Ishikawa (cell line): ENCODE results near the gene USP12.

Experiments
- CEBPB ChIP-seq: IDR thresholded peaks from 2 replicates; pipeline ENCODE4 v1.6.1; 2012
- CREB1 ChIP-seq: IDR thresholded peaks from 2 replicates; pipeline ENCODE4 v1.6.1; 2012; ENCODE audit warnings: low read depth
- EGR1 ChIP-seq: IDR thresholded peaks from 2 replicates; pipeline ENCODE4 v1.6.1; 2012
- EP300 ChIP-seq: IDR thresholded peaks from 2 replicates; pipeline ENCODE4 v1.6.1; 2012; ENCODE audit warnings: borderline replicate concordance
- FOXM1 ChIP-seq: IDR thresholded peaks from 2 replicates; pipeline ENCODE4 v1.6.1; 2012; ENCODE audit warnings: low read depth, borderline replicate concordance
- NFIC ChIP-seq: IDR thresholded peaks from 2 replicates; pipeline ENCODE4 v1.6.1; 2012
- RAD21 ChIP-seq: IDR thresholded peaks from 2 replicates; pipeline ENCODE4 v1.6.1; 2012; ENCODE audit warnings: low read depth
- TAF1 ChIP-seq: IDR thresholded peaks from 2 replicates; pipeline ENCODE4 v1.6.1; 2012; ENCODE audit warnings: low read depth, mild to moderate bottlenecking
- TCF12 ChIP-seq: IDR thresholded peaks from 2 replicates; pipeline ENCODE4 v1.6.1; 2012; ENCODE audit warnings: low read depth
- TEAD4 ChIP-seq: IDR thresholded peaks from 2 replicates; pipeline ENCODE4 v1.6.1; 2012
- USF1 ChIP-seq: IDR thresholded peaks from 2 replicates; pipeline ENCODE4 v1.6.1; 2012
- ZBTB7A ChIP-seq: IDR thresholded peaks from 2 replicates; pipeline ENCODE4 v1.6.1; 2012; ENCODE audit warnings: low read depth
- TF ChIP-seq, protein P1 (sequence below): IDR thresholded peaks from 2 replicates; pipeline ENCODE4 v1.6.1; 2012; ENCODE audit warnings: low read depth, mild to moderate bottlenecking
- TF ChIP-seq, protein P2 (sequence below): IDR thresholded peaks from 2 replicates; pipeline ENCODE4 v1.6.1; 2012

The USP12 gene

GRCh38 chr13:27177852-27178251, 6.2 kb upstream of the USP12 start:
- TF ChIP-seq USF1: peak; percentile 17; the same call in 1 of the 2 replicates
- no peak for TF ChIP-seq ZBTB7A

GRCh38 chr13:27176470-27177410, 5.1 kb upstream of the USP12 start:
- TF ChIP-seq USF1 (no peak), ZBTB7A (no peak), NFIC (no peak), CREB1 (no peak), TEAD4 (no peak), TCF12 (no peak)
- TF ChIP-seq, protein P1, sequence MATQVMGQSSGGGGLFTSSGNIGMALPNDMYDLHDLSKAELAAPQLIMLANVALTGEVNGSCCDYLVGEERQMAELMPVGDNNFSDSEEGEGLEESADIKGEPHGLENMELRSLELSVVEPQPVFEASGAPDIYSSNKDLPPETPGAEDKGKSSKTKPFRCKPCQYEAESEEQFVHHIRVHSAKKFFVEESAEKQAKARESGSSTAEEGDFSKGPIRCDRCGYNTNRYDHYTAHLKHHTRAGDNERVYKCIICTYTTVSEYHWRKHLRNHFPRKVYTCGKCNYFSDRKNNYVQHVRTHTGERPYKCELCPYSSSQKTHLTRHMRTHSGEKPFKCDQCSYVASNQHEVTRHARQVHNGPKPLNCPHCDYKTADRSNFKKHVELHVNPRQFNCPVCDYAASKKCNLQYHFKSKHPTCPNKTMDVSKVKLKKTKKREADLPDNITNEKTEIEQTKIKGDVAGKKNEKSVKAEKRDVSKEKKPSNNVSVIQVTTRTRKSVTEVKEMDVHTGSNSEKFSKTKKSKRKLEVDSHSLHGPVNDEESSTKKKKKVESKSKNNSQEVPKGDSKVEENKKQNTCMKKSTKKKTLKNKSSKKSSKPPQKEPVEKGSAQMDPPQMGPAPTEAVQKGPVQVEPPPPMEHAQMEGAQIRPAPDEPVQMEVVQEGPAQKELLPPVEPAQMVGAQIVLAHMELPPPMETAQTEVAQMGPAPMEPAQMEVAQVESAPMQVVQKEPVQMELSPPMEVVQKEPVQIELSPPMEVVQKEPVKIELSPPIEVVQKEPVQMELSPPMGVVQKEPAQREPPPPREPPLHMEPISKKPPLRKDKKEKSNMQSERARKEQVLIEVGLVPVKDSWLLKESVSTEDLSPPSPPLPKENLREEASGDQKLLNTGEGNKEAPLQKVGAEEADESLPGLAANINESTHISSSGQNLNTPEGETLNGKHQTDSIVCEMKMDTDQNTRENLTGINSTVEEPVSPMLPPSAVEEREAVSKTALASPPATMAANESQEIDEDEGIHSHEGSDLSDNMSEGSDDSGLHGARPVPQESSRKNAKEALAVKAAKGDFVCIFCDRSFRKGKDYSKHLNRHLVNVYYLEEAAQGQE: no peak

GRCh38 chr13:27174766-27175455, 3.3 kb upstream of the USP12 start:
- TF ChIP-seq TCF12 (no peak), FOXM1 (no peak), ZBTB7A (no peak), TEAD4 (no peak), TAF1 (no peak), CEBPB (no peak), EGR1 (no peak), RAD21 (no peak)
- TF ChIP-seq, protein P2, sequence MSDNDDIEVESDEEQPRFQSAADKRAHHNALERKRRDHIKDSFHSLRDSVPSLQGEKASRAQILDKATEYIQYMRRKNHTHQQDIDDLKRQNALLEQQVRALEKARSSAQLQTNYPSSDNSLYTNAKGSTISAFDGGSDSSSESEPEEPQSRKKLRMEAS: no peak

DNA sequence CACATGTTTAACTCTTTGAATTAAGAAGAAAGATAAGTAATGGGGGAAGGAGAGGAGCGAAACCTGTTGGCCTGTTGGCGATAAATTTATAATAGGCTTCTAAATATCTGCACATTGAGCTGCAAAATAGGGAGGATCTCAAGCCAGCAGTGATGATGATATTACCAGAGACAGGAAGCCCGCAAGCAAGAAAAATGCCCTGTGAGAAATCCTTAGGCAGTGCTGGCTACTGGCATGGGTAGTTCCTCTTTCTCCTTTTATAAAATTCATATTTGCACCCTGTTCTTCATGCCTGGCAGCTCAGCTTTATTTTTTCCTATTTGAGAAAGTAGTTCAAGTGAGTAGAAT, 858 bp upstream of the USP12 start:
- no peak for TF ChIP-seq RAD21
- TF ChIP-seq, protein P1: no peak
- no peak for TF ChIP-seq TEAD4
- TF ChIP-seq NFIC: no peak
- no peak for TF ChIP-seq TCF12
- TF ChIP-seq ZBTB7A: no peak
- TF ChIP-seq EGR1: no peak
- no peak for TF ChIP-seq FOXM1
- no peak for TF ChIP-seq USF1
- no peak for TF ChIP-seq CREB1
- TF ChIP-seq CEBPB: no peak
- TF ChIP-seq EP300: no peak
- no peak for TF ChIP-seq TAF1
- TF ChIP-seq, protein P2: no peak

GRCh38 chr13:27171827-27172494, 350 bp upstream of the USP12 start:
- TF ChIP-seq EGR1 (no peak; the same call in 1 of the 2 replicates), NFIC (no peak), TCF12 (no peak), TAF1 (peak; percentile 50; the same call in 1 of the 2 replicates), TEAD4 (0 out of 2 replicates have a peak, but pooled peaks have one; percentile 3), ZBTB7A (peak; percentile 100), CREB1 (no peak), USF1 (no peak)
- TF ChIP-seq, protein P2: no peak; the same call in 1 of the 2 replicates
